SK-N-SH treated with all-trans-retinoic acid at 6 μM for 48 hours (cell line): ENCODE measurements around the gene ALAS1.

Source experiments
- ARNTL ChIP-seq: fragments of 450-650 bp; formaldehyde crosslinking; IDR thresholded peaks from 2 replicates; pipeline ENCODE4 v1.5.0; 2020; ENCODE audit warnings: low read depth, mild to moderate bottlenecking, moderate library complexity, borderline replicate concordance
- BACH2 ChIP-seq: fragments of 250-450 bp; sonication (Bioruptor Pico); IDR thresholded peaks from 2 replicates; pipeline ENCODE4 v1.9.0; 2021; ENCODE audit warnings: mild to moderate bottlenecking, borderline replicate concordance
- CREB5 ChIP-seq: fragments of 250-450 bp; sonication (Bioruptor Pico); IDR thresholded peaks from 2 replicates; pipeline ENCODE4 v1.5.1; 2020; ENCODE audit warnings: low read depth, mild to moderate bottlenecking, moderate library complexity
- CSRNP3 ChIP-seq: fragments of 250-450 bp; sonication (Bioruptor Pico); IDR thresholded peaks from 2 replicates; pipeline ENCODE4 v1.5.1; 2021; ENCODE audit warnings: mild to moderate bottlenecking, moderate library complexity
- ESRRG ChIP-seq: fragments of 250-450 bp; sonication (Bioruptor Pico); IDR thresholded peaks from 2 replicates; pipeline ENCODE4 v1.6.1; 2021; ENCODE audit warnings: mild to moderate bottlenecking
- GLIS3 ChIP-seq: fragments of 250-450 bp; sonication (Bioruptor Pico); IDR thresholded peaks from 2 replicates; pipeline ENCODE4 v1.5.0; 2020; ENCODE audit warnings: mild to moderate bottlenecking, moderate library complexity
- ISL1 ChIP-seq: fragments of 250-450 bp; sonication (Bioruptor Pico); IDR thresholded peaks from 2 replicates; pipeline ENCODE4 v2.1.2; 2022; ENCODE audit warnings: mild to moderate bottlenecking, moderate library complexity
- PATZ1 ChIP-seq: fragments of 250-450 bp; sonication (Bioruptor Pico); IDR thresholded peaks from 2 replicates; pipeline ENCODE4 v1.8.0; 2020; ENCODE audit warnings: mild to moderate bottlenecking, moderate library complexity, borderline replicate concordance
- RARB ChIP-seq: fragments of 250-450 bp; sonication (Bioruptor Pico); IDR thresholded peaks from 2 replicates; pipeline ENCODE4 v1.8.0; 2021; ENCODE audit warnings: mild to moderate bottlenecking, moderate library complexity
- SNAI2 ChIP-seq: fragments of 250-450 bp; sonication (Bioruptor Pico); IDR thresholded peaks from 2 replicates; pipeline ENCODE4 v1.5.0; 2020; ENCODE audit warnings: mild to moderate bottlenecking, moderate library complexity
- TCF4 ChIP-seq: fragments of 250-450 bp; sonication (Bioruptor Pico); IDR thresholded peaks from 2 replicates; pipeline ENCODE4 v1.8.0; 2021; ENCODE audit warnings: mild to moderate bottlenecking, moderate library complexity, borderline replicate concordance
- ZFP3 ChIP-seq: fragments of 250-450 bp; sonication (Bioruptor Pico); IDR thresholded peaks from 2 replicates; pipeline ENCODE4 v1.5.0; 2020; ENCODE audit warnings: mild to moderate bottlenecking, moderate library complexity
- ZFP30 ChIP-seq: fragments of 450-650 bp; formaldehyde crosslinking; IDR thresholded peaks from 2 replicates; pipeline ENCODE4 v1.5.0; 2022; ENCODE audit warnings: mild to moderate bottlenecking, moderate library complexity

- TF ChIP-seq CSRNP3 (CRISPR knock-in tag) (no peak), GLIS3 (no peak), PATZ1 (no peak), ZFP3 (CRISPR knock-in tag) (no peak), BACH2 (CRISPR knock-in tag) (no peak), ESRRG (no peak), ISL1 (CRISPR knock-in tag) (no peak), ARNTL (no peak), ZFP30 (no peak), SNAI2 (CRISPR knock-in tag) (no peak), RARB (CRISPR knock-in tag) (no peak), CREB5 (CRISPR knock-in tag) (no peak), TCF4 (no peak)
These were observed 51.7 kb downstream of the ALAS1 start for GRCh38 chr3:52249683-52250082.
